Loucy (cell line): Measurements from ENCODE around the gene KCNA5.

ENCODE experiments used
- EZH2phosphoT487 ChIP-seq: fragments of 200-600 bp; IDR thresholded peaks from 2 replicates; pipeline ENCODE4 v1.6.1; 2018; ENCODE audit warnings: antibody characterized with exemption, mild to moderate bottlenecking, moderate library complexity, borderline replicate concordance
- TF ChIP-seq, protein P1 (sequence below): fragments of 200-600 bp; sonication (generic); conservative IDR thresholded peaks from 2 replicates; pipeline ENCODE4 v1.5.1; 2014; ENCODE audit warnings: mild to moderate bottlenecking, antibody characterized with exemption, low read length

DNA sequence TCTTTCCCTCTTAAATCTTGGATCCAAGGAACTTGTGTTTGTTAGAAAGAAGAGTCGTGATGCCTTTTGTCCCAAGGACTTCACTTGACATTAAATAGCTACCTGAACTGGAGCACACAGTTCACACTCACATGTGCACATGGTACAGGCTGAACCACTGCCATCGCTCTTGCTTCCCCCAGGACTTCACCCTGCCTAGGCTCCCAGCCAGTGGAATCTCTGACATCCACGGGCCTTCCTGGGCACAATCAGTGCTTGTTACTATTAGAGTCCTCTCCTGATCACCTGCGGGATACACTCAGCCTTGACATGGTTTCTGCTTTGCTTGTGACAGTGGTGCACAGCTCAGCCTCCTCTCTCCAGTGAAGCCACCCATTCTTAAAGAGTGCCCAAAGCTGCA, 49.1 kb upstream of the KCNA5 start:
- TF ChIP-seq, protein P1, sequence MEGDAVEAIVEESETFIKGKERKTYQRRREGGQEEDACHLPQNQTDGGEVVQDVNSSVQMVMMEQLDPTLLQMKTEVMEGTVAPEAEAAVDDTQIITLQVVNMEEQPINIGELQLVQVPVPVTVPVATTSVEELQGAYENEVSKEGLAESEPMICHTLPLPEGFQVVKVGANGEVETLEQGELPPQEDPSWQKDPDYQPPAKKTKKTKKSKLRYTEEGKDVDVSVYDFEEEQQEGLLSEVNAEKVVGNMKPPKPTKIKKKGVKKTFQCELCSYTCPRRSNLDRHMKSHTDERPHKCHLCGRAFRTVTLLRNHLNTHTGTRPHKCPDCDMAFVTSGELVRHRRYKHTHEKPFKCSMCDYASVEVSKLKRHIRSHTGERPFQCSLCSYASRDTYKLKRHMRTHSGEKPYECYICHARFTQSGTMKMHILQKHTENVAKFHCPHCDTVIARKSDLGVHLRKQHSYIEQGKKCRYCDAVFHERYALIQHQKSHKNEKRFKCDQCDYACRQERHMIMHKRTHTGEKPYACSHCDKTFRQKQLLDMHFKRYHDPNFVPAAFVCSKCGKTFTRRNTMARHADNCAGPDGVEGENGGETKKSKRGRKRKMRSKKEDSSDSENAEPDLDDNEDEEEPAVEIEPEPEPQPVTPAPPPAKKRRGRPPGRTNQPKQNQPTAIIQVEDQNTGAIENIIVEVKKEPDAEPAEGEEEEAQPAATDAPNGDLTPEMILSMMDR: no peak
- TF ChIP-seq EZH2phosphoT487: no peak
